ENCODE results near the gene LSS. TPM values are rescaled to one million over a fixed set of nuclear protein-coding genes. Genes with fewer than 3 reads are reported as not detected.

LSS gene
- total RNA-seq, 2 experiments from 2014 or later, result 30.4 TPM

GRCh38 chr21:46189213-46189958 is 39.2 kb downstream of the LSS start:
- H3K4me3 Mint-ChIP-seq, result no peak overlapping the region
- Histone ChIP-seq H3K27me3 (ENCODE audit: control insufficient read depth in 1 of 2, insufficient read depth in 2 of 2, low read length in 2 of 2) (peaks cover 0 to 3% of the 10 kb centered on the region in 2 experiments), H3K4me1 (ENCODE audit: insufficient read depth, low read length) (peaks cover 11% of the 10 kb centered on the region), H3K4me3 (ENCODE audit: low read length) (no peak overlapping the region), H3K27ac (ENCODE audit: low read depth in 1 of 2, low read length in 2 of 2) (no peak overlapping the region), H3K9me3 (ENCODE audit: control insufficient read depth in 1 of 2, insufficient read depth in 1 of 2, low read length in 2 of 2) (no peaks in the 10 kb centered on the region), H3K36me3 (ENCODE audit: insufficient read depth, low read length) (peaks cover 12% of the 10 kb centered on the region)
- H3K27ac Mint-ChIP-seq, result no peak overlapping the region
- peaks cover 12% of the 10 kb centered on the region for H3K36me3 Mint-ChIP-seq (ENCODE audit: low read depth)
- no peaks in the 10 kb centered on the region for H3K9me3 Mint-ChIP-seq
- no peak for DNase-seq
- no peaks in the 10 kb centered on the region for H3K27me3 Mint-ChIP-seq
- peaks cover 11% of the 10 kb centered on the region for H3K4me1 Mint-ChIP-seq (ENCODE audit: low read depth)
- no peak for TF ChIP-seq CTCF (IDR thresholded peaks at IDR 0.05)
- ChIA-PET CTCF (no interaction called here), POLR2A (no interaction called here)
- no peak for ATAC-seq (ENCODE audit: poor library complexity)
- intact Hi-C loops (cut with DNase I, micrococcal nuclease), result loop anchor here in 1 of 2 experiments (5.0 to 10.0 kb wide), 2 partner anchors 95 to 138 kb away; partner anchors contain the start of gene COL6A2

GRCh38 chr21:46188226-46189212 is 40.1 kb downstream of the LSS start:
- peaks cover 0 to 3% of the 10 kb centered on the region in 2 experiments for H3K27me3 ChIP-seq (ENCODE audit: control insufficient read depth in 1 of 2, insufficient read depth in 2 of 2, low read length in 2 of 2)
- no peak overlapping the region for H3K27ac Mint-ChIP-seq
- H3K4me1 ChIP-seq (ENCODE audit: insufficient read depth, low read length), result peaks cover 19% of the 10 kb centered on the region
- no peak for ATAC-seq (ENCODE audit: poor library complexity)
- TF ChIP-seq CTCF (IDR thresholded peaks at IDR 0.05), result no peak
- peaks cover 3% of the 10 kb centered on the region for H3K36me3 ChIP-seq (ENCODE audit: insufficient read depth, low read length)
- no peaks in the 10 kb centered on the region for H3K9me3 ChIP-seq (ENCODE audit: control insufficient read depth in 1 of 2, insufficient read depth in 1 of 2, low read length in 2 of 2)
- H3K4me3 Mint-ChIP-seq, result no peak overlapping the region
- H3K4me1 Mint-ChIP-seq (ENCODE audit: low read depth), result peaks cover 11% of the 10 kb centered on the region
- no peaks in the 10 kb centered on the region for H3K9me3 Mint-ChIP-seq
- POLR2A ChIA-PET, result no interaction called here
- CTCF ChIA-PET, result no interaction called here
- intact Hi-C loops (cut with DNase I, micrococcal nuclease), result loop anchor here in 1 of 2 experiments (5.0 to 10.0 kb wide), 2 partner anchors 94 to 139 kb away; partner anchors contain the start of gene COL6A2
- H3K36me3 Mint-ChIP-seq (ENCODE audit: low read depth), result peaks cover 3% of the 10 kb centered on the region
- H3K27me3 Mint-ChIP-seq, result no peaks in the 10 kb centered on the region
- H3K27ac ChIP-seq (ENCODE audit: low read depth in 1 of 2, low read length in 2 of 2), result no peak overlapping the region
- peak in 1 of 14 experiments; percentile 20 for DNase-seq
- H3K4me3 ChIP-seq (ENCODE audit: low read length), result no peak overlapping the region

- H3K4me3 ChIP-seq (ENCODE audit: low read length), result no peak overlapping the region
- ATAC-seq (ENCODE audit: poor library complexity) (no peak), DNase-seq (no peak)
- no peaks in the 10 kb centered on the region for H3K9me3 ChIP-seq (ENCODE audit: control insufficient read depth in 1 of 2, insufficient read depth in 1 of 2, low read length in 2 of 2)
- H3K27me3 ChIP-seq (ENCODE audit: control insufficient read depth in 1 of 2, insufficient read depth in 2 of 2, low read length in 2 of 2), result peaks cover 0 to 3% of the 10 kb centered on the region in 2 experiments
- ChIA-PET CTCF (no interaction called here), POLR2A (no interaction called here)
- Mint-ChIP-seq H3K36me3 (ENCODE audit: low read depth) (no peaks in the 10 kb centered on the region), H3K9me3 (no peaks in the 10 kb centered on the region), H3K27me3 (no peaks in the 10 kb centered on the region), H3K4me1 (ENCODE audit: low read depth) (peaks cover 11% of the 10 kb centered on the region), H3K27ac (no peak overlapping the region), H3K4me3 (no peak overlapping the region)
- no peak for TF ChIP-seq CTCF (IDR thresholded peaks at IDR 0.05)
- H3K27ac ChIP-seq (ENCODE audit: low read depth in 1 of 2, low read length in 2 of 2), result no peak overlapping the region
- H3K36me3 ChIP-seq (ENCODE audit: insufficient read depth, low read length), result peaks cover 2% of the 10 kb centered on the region
- intact Hi-C loops (cut with DNase I, micrococcal nuclease), result loop anchor here in 1 of 2 experiments (5.0 to 10.0 kb wide), 2 partner anchors 93 to 139 kb away; partner anchors contain the start of gene COL6A2
- H3K4me1 ChIP-seq (ENCODE audit: insufficient read depth, low read length), result peaks cover 21% of the 10 kb centered on the region
These were observed 40.8 kb downstream of the LSS start for GRCh38 chr21:46187814-46188213.
